HK-2 (cell line): ENCODE results near the gene UBQLNL.
A peak's percentile ranks its signal among the peaks of the same experiment; 100 is the strongest.

Source experiments
- DNase-seq: peaks from one replicate; pipeline ENCODE4 v3.0.0-alpha.2; 2018; ENCODE audit not compliant: unreplicated experiment

Gene UBQLNL

DNA sequence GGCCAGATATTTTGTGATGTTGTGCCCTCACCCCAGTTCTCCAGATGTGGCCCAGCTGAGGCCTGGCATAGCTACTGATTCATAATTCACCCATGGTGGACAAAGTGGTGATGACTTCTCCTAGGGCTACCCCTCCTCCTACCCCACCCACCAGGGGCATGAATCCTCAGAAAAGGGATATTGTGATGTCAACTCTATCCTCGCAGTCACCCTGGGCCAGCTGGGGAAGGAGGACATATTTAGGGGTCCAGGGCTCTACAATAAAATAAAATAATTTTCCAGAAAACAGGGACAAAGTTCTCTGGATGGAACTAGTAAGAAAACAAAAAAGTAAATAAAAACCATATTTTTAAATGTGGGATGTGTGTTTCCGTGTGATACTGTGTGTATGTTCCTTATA is at the start of gene UBQLNL:
Gene UBQLNL (minus strand): TSS at position 101 of the 400 bp plus-strand sequence. CDS start 258 bp downstream, outside the sequence.
- no peak for DNase-seq

GRCh38 chr11:5564259-5565019 is 47.9 kb upstream of the UBQLNL start:
- no peak for DNase-seq

GRCh38 chr11:5557751-5558150 is 41.3 kb upstream of the UBQLNL start:
- no peak for DNase-seq

DNA sequence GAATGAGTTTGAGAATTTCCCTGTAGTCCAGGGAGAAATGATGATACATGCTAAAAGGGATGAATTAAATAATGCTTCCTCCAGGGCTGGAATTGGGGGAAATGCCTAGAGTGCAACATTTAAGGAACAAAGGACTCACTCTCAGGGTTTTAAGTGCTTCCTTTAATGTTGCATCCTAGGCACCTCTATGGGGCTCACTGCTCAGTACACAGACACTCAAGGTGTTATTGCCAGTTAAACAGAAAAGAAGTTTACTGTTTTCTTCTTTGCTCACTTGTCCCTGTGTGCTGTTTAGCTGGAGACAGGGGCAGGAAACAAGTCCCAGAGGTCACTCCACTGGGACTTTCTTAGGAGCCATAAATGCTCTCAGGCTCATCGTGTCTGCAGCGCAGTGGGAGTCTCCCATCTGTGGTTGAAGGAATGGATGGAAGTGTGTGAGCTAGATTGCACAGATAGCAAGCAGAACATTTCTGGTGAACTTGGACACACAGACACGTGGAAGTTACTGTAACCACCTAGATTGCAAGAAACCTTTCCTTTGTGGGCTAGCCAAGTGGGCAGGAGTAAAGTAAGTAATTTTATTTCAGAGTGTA is 40.2 kb upstream of the UBQLNL start:
- DNase-seq, result no peak

- DNase-seq, result no peak
Observed at GRCh38 chr11:5553343-5553742, 36.8 kb upstream of the UBQLNL start.

- peak; percentile 1 for DNase-seq
Observed at GRCh38 chr11:5550440-5551095, 34.1 kb upstream of the UBQLNL start.

DNA sequence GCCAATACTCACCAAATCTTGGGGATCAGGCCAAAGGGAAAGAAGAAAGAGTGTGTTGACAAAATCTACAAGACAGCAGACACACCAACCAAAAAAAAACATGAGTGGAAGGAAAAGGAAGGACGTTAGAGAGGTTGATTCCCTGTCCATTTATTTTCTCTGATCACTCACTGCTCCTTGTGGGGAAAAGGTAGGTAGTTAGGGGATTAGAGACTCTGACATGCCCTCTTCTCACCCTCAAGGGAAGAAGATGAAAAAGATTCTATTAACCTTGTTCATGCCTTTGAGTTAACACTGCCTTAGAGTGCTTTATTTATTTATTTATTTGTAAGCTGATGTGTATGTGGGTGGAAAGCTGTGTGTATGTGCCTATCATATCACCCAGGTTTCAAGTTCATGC is 31.9 kb upstream of the UBQLNL start, which contains the start of gene OR52H1:
Gene OR52H1 (minus strand): TSS at position 101 of the 400 bp plus-strand sequence. CDS start 3,035 bp downstream, outside the sequence.
- DNase-seq, result no peak

GRCh38 chr11:5547982-5548381 is 31.5 kb upstream of the UBQLNL start:
- DNase-seq, result no peak

- DNase-seq, result no peak
Observed at GRCh38 chr11:5546457-5546856, 30.0 kb upstream of the UBQLNL start.

DNA sequence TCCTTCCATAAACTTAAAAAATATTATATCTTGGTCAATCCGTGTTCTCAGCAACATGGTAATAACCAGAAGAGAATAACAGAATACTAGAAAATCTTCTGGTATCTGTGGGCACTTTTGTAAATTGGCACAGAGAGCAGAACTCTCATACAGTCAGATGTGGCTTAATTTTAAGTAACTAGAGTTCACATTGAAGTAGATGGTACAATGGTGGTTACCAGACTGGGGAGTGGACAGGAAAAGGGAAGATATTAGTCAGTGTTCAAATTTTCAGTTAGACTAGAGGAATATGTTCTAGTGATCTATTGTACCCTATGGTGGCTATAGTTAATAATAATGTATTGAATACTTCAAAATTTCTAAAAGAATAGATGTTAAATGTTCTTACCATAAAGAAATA is 24.9 kb upstream of the UBQLNL start:
- no peak for DNase-seq

- no peak for DNase-seq
Observed at GRCh38 chr11:5536482-5536881, 20.0 kb upstream of the UBQLNL start.

DNA sequence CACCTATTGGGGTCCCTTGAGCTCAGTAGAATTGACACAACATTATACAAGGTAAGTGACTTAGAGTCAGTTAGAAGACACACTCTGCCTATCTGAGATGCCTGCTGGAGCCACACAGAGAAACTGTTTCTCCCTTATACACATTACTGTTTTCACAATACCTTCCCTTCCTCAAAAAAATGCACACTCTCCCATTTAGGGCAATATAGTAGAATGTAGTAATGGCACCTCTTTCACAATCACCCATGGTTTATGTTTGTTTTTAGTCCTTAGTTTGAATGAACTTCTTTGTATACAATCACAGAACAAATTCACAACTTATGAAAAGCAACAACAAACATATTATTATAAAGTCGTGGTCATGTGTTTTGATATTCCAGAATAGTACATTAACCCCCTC is 17.5 kb upstream of the UBQLNL start:
- DNase-seq, result no peak

DNA sequence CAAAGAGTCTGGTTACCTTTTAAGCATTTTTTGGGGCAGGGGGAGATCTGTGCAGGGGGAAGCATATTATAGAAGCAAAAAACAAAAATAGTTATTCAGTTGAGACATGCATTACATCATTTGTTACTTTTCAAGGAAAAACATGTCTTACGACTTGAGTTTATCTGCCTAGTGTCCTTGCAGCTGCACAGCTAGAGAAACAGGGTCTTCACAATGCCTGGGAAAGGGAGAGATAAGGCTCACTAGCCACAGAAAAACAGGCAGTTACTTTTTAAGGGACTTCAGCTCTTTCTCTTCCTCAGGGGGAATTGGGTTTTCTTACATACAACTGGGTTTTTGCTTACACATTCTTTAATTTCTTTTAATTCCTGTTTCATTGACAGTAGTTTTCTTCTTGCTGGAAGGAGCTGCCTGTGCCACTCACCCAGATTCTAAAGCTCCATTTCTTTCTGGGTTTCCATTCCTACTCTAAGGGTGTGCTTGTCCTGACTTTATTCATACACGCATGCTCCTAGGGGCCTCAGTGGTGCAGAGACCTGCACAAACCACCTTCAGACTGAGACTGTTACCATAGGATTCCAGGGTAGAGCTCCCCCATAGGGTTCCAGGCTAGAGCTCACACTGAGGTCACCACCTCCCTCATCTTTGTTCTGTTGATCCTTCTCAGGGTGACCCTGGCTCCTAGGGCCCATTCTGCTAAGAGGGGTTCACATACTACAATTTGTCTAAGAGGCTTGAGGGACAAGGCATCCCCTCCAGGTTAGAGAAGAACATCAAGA is 14.7 kb upstream of the UBQLNL start:
- no peak for DNase-seq

DNA sequence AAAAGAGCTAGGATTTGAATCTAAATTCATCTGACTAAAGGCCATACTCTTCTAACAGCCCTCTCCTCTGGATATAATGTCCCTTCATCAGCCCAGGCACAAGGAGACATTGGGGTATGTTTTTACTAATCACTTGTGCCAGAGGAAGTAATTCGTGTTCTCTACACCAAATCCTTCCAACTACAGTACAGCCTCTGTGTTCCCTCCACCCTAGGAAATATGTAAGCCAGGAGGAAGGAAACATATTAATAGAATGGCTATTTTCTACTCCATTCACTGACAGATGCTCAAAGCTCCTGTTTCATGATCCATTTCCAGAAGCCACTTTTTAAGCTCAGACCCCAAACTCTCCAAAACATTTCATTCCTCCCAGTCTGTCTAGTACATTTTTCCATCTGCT is 12.0 kb upstream of the UBQLNL start:
- DNase-seq, result no peak

DNA sequence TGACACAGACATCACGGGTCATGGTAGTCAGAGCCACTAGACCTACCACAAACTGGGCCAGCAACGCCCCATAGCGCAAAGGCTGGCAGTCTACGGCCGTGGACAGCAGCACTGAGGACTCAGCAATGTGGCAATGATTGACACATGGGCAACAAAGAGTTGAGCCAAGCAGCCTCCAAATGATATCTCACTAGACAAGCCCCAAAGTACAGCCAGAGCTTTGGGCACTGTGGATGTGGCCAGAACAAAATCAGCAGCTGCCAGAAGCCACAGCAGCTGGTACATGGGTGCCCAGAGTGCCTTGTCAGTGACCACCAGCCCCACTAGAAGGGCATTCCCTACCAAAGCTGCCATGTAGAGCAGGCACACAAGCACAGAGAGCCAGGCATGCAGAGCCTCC is 11.2 kb upstream of the UBQLNL start:
- no peak for DNase-seq

DNA sequence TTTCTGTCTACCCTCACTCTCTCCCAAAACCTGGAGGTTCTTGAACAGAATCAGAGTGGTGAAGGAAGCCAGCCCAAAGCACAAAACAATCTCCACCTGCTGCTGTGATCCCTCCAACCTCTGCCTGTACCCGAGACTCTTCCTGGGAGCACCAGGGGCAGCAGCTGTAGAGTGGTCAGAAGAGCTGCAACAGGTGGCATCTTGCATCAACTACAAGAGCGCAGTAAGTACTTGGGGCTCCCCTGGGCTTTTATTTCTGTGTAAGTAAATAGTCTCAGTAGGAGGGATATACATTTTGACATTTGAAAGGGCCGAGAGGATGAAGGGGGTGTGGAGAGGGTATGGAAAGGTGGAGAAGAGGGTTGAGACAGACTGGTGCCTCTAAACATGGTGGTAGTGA is 8.3 kb upstream of the UBQLNL start:
- DNase-seq, result no peak

DNA sequence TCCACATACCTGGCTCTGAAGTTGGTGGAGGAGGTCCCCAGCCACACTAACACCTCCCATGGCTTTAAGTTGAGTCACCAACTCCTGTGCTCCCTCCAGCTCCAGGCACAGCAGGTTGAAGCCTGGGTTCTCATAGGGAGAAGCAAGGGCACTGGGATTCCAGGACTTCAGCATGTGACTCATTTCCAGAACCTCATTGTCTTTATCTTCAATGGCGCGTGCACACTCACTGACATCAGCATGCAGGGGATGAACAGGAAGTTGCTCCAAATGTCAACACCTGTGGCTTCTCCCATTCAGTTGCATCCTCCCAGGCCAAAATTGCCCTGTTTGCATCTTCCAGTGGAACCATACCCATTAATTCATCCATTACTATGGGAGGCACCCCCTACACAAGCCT is 5.8 kb upstream of the UBQLNL start:
- no peak for DNase-seq

GRCh38 chr11:5521540-5521939 is 5.0 kb upstream of the UBQLNL start:
- no peak for DNase-seq

DNA sequence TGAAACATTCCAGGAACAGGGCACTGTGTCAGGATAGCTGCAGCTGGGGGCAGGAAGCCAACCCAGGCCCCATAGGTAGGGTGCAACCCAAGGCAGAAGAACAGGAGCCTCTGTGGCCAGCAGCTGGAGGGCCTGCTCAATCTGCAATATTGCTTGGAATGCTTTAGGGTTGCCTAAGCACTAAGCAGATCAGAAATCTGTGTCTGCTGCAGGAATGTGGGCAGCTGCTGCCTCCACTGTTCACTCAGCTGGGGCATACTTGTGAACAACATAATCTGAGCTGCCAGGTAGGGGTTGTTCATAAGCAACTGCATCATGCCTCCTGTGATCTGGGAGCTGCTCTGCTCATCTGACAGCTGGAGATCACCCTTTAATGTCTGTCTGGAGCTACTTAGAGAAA is 1.7 kb downstream of the UBQLNL start:
- DNase-seq, result no peak

DNA sequence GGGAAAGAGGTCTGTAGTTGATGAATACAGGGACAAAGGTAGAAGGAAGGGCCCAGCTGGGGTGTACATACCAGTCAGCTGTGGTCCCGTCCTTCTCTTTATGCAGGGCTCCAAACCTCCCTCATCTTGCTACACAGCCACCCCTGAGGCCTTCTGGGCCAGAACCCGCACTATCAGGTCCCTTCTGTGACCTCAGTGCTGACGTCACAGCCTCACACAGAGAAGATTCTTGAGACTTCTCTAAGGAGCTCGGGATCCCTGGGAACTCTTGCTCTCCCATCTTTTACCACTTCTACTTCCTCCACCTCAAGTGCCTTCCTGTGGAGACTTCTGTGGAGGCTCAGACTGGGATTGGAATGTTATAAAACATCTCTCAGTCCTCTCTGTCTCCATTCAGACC is 6.7 kb downstream of the UBQLNL start, which contains the start of gene UBQLN3:
Gene UBQLN3 (minus strand): TSS at position 155 of the 400 bp plus-strand sequence. CDS start 399 bp downstream, outside the sequence.
- no peak for DNase-seq

GRCh38 chr11:5508605-5509004 is 7.9 kb downstream of the UBQLNL start:
- no peak for DNase-seq

GRCh38 chr11:5507933-5508305 is 8.6 kb downstream of the UBQLNL start:
- DNase-seq, result no peak
